Fibroblast of lung (primary cell): Measurements from ENCODE around the gene PRPF39.

ENCODE experiments used
- EZH2 ChIP-seq: IDR thresholded peaks from 2 replicates; pipeline ENCODE4 v1.5.1; 2012; ENCODE audit warnings: low read length, control low read depth, mild to moderate bottlenecking; ENCODE audit errors: missing control alignments
- TF ChIP-seq, protein P1 (sequence below), 2 donors: IDR thresholded peaks in 1 of 2; conservative IDR thresholded peaks in 1 of 2; 1 replicate in 1 of 2; 2 replicates in 1 of 2; pipeline ENCODE4 v1.5.1; 2011 to 2012; ENCODE audit warnings: low read length in 2 of 2, control low read depth in 1 of 2, inconsistent platforms in 1 of 2, low read depth in 1 of 2, mild to moderate bottlenecking in 1 of 2

DNA sequence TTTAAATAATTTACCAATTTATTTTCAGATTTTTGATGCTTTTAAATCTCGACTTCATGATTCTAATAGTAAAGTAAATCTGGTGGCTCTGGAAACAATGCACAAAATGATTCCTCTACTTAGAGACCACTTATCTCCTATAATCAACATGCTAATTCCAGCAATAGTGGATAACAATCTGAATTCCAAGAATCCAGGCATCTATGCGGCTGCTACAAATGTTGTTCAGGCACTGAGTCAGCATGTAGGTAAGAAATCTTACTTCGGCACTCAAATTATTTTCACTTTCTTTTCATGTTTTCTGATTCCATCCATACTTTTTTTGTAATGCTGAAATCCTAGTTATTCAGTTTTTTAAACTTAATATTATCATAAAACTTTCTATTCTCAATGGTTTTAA, 15.5 kb upstream of the PRPF39 start:
- TF ChIP-seq, protein P1, sequence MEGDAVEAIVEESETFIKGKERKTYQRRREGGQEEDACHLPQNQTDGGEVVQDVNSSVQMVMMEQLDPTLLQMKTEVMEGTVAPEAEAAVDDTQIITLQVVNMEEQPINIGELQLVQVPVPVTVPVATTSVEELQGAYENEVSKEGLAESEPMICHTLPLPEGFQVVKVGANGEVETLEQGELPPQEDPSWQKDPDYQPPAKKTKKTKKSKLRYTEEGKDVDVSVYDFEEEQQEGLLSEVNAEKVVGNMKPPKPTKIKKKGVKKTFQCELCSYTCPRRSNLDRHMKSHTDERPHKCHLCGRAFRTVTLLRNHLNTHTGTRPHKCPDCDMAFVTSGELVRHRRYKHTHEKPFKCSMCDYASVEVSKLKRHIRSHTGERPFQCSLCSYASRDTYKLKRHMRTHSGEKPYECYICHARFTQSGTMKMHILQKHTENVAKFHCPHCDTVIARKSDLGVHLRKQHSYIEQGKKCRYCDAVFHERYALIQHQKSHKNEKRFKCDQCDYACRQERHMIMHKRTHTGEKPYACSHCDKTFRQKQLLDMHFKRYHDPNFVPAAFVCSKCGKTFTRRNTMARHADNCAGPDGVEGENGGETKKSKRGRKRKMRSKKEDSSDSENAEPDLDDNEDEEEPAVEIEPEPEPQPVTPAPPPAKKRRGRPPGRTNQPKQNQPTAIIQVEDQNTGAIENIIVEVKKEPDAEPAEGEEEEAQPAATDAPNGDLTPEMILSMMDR (conservative IDR thresholded peaks at IDR 0.05 in 1 of 2, IDR thresholded peaks at IDR 0.05 in 1 of 2; ENCODE audit: low read depth in 1 of 2, low read length in 2 of 2), result no peak
- no peak for TF ChIP-seq EZH2
